ENCODE data around the gene GAS5. TPM values are rescaled to one million over a fixed set of nuclear protein-coding genes. Genes with fewer than 3 reads are reported as not detected.

Gene GAS5
- total RNA-seq, 2 experiments from 2014 or later, result 865 to 867 TPM

DNA sequence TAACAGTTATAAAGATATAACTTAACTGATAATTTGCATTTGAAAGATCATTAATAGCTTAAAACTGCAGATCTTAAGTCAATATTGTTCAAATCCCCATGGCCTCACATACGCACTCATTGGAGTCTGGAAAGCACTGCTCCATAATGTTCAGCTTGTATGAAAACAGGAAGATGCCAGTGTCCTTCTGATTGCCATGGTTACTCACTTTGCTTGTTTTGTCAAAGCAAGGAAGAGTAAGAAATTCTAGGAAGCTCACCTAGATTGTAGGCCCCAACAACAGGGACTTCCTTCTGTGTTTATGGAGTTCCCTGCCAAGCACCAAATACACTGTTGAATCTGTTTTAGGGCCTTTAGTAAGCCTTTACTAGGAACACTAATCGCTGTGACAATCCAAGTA is 10.9 kb downstream of the GAS5 start:
- Mint-ChIP-seq H3K27ac (peak overlapping the region; percentile 24), H3K9me3 (no peaks in the 10 kb centered on the region), H3K27me3 (no peaks in the 10 kb centered on the region), H3K4me3 (no peak overlapping the region), H3K4me1 (ENCODE audit: low read depth) (no peaks in the 10 kb centered on the region), H3K36me3 (ENCODE audit: low read depth) (peaks cover 67% of the 10 kb centered on the region)
- TF ChIP-seq, protein P1, sequence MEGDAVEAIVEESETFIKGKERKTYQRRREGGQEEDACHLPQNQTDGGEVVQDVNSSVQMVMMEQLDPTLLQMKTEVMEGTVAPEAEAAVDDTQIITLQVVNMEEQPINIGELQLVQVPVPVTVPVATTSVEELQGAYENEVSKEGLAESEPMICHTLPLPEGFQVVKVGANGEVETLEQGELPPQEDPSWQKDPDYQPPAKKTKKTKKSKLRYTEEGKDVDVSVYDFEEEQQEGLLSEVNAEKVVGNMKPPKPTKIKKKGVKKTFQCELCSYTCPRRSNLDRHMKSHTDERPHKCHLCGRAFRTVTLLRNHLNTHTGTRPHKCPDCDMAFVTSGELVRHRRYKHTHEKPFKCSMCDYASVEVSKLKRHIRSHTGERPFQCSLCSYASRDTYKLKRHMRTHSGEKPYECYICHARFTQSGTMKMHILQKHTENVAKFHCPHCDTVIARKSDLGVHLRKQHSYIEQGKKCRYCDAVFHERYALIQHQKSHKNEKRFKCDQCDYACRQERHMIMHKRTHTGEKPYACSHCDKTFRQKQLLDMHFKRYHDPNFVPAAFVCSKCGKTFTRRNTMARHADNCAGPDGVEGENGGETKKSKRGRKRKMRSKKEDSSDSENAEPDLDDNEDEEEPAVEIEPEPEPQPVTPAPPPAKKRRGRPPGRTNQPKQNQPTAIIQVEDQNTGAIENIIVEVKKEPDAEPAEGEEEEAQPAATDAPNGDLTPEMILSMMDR (IDR thresholded peaks at IDR 0.05), result no peak
- Histone ChIP-seq H3K4me1 (ENCODE audit: insufficient read depth, low read length) (no peaks in the 10 kb centered on the region), H3K9me3 (ENCODE audit: control insufficient read depth in 1 of 2, insufficient read depth in 1 of 2, low read length in 2 of 2) (no peaks in the 10 kb centered on the region), H3K27ac (ENCODE audit: low read depth in 1 of 2, low read length in 2 of 2) (no peak overlapping the region), H3K4me3 (ENCODE audit: low read length) (no peak overlapping the region), H3K27me3 (ENCODE audit: control insufficient read depth in 1 of 2, insufficient read depth in 2 of 2, low read length in 2 of 2) (no peaks in the 10 kb centered on the region), H3K36me3 (ENCODE audit: insufficient read depth, low read length) (peaks cover 68% of the 10 kb centered on the region)
- intact Hi-C loops (cut with DNase I, micrococcal nuclease), result no loop called here
- ChIA-PET CTCF (no interaction called here), POLR2A (interaction anchor here (1.6 kb wide), 1 partner anchor 11 kb away, joined by 3 read pairs; the partner anchor contains the start of genes GAS5 and ZBTB37)
- DNase-seq (no peak), ATAC-seq (ENCODE audit: poor library complexity) (no peak)

DNA sequence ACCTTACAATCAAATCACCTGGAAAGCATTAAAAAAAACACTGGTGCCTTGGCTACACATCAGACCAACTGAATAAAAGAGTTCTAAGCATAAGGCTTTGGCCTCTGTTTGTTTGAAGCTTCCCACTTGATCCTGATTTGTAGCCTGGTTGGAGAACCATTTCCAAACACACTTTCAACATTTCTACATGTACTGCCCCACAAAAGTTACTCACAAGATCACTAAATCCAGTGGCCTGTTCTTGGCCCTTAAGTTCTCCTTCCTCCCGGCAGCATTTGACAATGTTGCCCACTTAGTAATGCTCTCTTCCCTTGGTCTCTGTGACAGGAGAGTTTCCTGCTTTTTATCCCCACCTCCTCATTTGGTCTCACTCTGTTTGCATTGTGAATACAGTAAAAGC is 11.8 kb downstream of the GAS5 start:
- Histone ChIP-seq H3K27ac (ENCODE audit: low read depth in 1 of 2, low read length in 2 of 2) (no peak overlapping the region), H3K4me1 (ENCODE audit: insufficient read depth, low read length) (no peaks in the 10 kb centered on the region), H3K4me3 (ENCODE audit: low read length) (no peak overlapping the region), H3K27me3 (ENCODE audit: control insufficient read depth in 1 of 2, insufficient read depth in 2 of 2, low read length in 2 of 2) (no peaks in the 10 kb centered on the region), H3K36me3 (ENCODE audit: insufficient read depth, low read length) (peaks cover 66% of the 10 kb centered on the region), H3K9me3 (ENCODE audit: control insufficient read depth in 1 of 2, insufficient read depth in 1 of 2, low read length in 2 of 2) (no peaks in the 10 kb centered on the region)
- no peaks in the 10 kb centered on the region for H3K4me1 Mint-ChIP-seq (ENCODE audit: low read depth)
- peak overlapping the region; percentile 34 for H3K27ac Mint-ChIP-seq
- no peaks in the 10 kb centered on the region for H3K27me3 Mint-ChIP-seq
- CTCF ChIA-PET, result no interaction called here
- TF ChIP-seq, protein P1 (IDR thresholded peaks at IDR 0.05), result no peak
- DNase-seq (no peak), ATAC-seq (ENCODE audit: poor library complexity) (no peak)
- peaks cover 67% of the 10 kb centered on the region for H3K36me3 Mint-ChIP-seq (ENCODE audit: low read depth)
- intact Hi-C loops (cut with DNase I, micrococcal nuclease), result no loop called here
- POLR2A ChIA-PET, result interaction anchor here (1.6 kb wide), 1 partner anchor 12 kb away, joined by 3 read pairs; the partner anchor contains the start of genes GAS5 and ZBTB37
- no peaks in the 10 kb centered on the region for H3K9me3 Mint-ChIP-seq
- H3K4me3 Mint-ChIP-seq, result no peak overlapping the region

DNA sequence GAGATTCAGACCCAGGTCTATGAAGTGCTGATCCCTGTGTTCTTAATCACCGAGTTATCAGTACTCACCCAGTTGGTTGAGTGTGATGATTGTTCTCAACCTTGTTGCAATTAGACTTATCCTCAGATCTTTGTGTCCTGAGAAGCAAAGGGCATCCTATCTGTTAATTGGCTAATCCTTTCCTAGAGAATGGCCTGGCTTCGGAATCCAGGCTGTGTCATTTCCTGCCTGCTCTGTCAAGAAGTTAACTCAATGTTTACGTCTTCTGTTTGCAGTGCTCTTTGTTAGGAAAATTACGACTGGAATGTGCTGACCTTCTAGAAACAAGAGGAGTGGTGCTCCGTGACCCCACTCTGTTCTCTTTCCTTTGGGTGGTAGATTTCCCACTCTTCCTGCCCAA is 14.7 kb downstream of the GAS5 start:
- Mint-ChIP-seq H3K4me3 (no peak overlapping the region), H3K36me3 (ENCODE audit: low read depth) (peaks cover 61% of the 10 kb centered on the region), H3K4me1 (ENCODE audit: low read depth) (no peaks in the 10 kb centered on the region), H3K27ac (no peak overlapping the region), H3K9me3 (no peaks in the 10 kb centered on the region), H3K27me3 (no peaks in the 10 kb centered on the region)
- Histone ChIP-seq H3K9me3 (ENCODE audit: control insufficient read depth in 1 of 2, insufficient read depth in 1 of 2, low read length in 2 of 2) (no peaks in the 10 kb centered on the region), H3K27ac (ENCODE audit: low read depth in 1 of 2, low read length in 2 of 2) (no peak overlapping the region), H3K36me3 (ENCODE audit: insufficient read depth, low read length) (peaks cover 58% of the 10 kb centered on the region), H3K4me3 (ENCODE audit: low read length) (no peak overlapping the region), H3K27me3 (ENCODE audit: control insufficient read depth in 1 of 2, insufficient read depth in 2 of 2, low read length in 2 of 2) (no peaks in the 10 kb centered on the region), H3K4me1 (ENCODE audit: insufficient read depth, low read length) (no peaks in the 10 kb centered on the region)
- ChIA-PET POLR2A (interaction anchor here (1.4 kb wide), 1 partner anchor 13 kb away, joined by 5 read pairs; no protein-coding TSS in a partner anchor), CTCF (no interaction called here)
- TF ChIP-seq, protein P1 (IDR thresholded peaks at IDR 0.05), result no peak
- intact Hi-C loops (cut with DNase I, micrococcal nuclease), result no loop called here
- ATAC-seq (ENCODE audit: poor library complexity) (no peak), DNase-seq (no peak)

All from CD4-positive, alpha-beta T cell (primary cell).